Stimulated activated naive CD4-positive, alpha-beta T cell treated with Interleukin-2 at 50 U/mL for 16 hours (primary cell): ENCODE measurements around the gene PTPN14.
"Not testable (repeated sequence)": the region's sequence is repeated elsewhere in the genome, so short reads cannot be mapped to it uniquely, and the experiment has no call there.

Experiments
- DNase-seq: peaks from one replicate; lab custom pipeline; 2025; lab: John Stamatoyannopoulos, UW

Gene PTPN14

DNA sequence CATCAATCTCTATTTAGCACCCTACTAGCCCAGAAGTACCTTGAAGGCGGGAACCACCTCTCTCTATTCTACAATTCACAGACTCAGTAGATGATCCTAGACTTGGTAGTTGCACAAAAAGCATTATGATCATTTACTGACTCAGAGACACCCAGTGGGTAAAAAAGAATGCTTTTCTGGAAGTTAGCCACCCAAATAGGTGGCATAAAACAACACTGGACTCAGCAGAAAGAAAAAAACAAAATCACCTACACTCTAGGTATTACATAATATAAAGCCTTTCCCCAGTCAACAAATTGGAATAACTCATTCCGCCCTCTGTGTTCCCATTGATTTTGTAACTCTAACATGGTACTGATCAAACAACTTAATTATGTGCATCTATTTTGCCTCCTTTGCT is 126.3 kb downstream of the PTPN14 start:
- no peak for DNase-seq

DNA sequence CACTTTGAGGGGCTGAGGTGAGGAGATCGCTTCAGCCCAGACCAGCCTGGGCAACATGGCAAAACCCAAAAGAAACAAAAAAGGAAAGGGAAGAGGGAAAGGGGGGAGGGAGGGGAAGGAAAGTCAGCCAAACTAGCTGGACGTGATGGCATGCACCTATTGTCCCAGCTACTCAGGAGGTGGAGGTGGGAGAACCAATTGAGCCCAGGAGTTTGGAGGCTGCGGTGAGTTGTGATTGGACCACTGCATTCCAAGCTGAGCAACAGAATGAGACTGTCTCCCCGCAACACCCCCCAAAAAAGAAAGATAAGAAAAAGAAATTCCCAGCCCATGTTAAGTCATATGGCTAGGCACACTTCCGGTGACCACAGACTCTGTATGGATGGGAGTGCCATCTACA is 128.4 kb downstream of the PTPN14 start:
- no peak for DNase-seq

DNA sequence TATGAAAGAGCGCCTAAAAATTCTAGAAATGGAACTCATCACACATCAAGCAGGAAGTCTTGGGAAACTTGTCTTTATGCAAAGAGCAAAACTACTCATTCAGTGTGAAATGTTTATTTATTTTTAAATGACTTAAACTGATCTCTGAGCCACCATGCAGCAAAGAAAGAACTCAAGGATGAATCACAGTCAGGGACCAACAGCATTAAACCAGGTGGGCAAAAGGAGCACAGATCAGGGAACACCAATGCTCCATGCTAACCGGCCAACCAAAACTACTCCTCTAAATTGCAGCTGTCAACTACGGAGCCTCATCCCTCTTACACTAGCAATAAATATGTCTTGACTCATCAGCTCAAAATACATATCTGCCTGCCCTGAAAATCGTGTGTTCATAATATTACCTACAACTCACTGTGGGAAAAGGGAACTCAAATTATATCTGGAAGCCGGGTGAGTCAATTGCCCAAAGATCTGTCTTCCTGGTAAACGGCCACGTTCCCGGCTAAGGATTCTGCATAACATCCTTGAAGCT is 129.2 kb downstream of the PTPN14 start:
- no peak for DNase-seq

DNA sequence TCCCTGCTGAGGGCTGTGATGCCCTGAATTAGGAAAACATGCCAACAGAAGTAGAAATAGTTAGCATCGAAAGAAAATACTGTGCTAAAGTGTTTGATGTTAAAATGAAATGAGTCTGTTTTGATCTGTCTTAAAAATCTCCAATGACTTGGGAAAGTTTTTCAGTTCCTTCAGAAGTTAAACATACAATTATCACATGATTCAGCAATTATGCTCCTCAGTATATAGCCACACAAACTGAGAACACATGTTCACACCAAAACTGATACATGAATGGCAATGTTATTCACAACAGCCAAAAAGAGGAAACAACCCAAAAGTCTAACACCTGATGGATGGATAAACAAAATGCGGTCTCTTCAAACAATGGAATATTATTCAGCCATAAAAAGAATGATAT is 130.6 kb downstream of the PTPN14 start:
- no peak for DNase-seq

DNA sequence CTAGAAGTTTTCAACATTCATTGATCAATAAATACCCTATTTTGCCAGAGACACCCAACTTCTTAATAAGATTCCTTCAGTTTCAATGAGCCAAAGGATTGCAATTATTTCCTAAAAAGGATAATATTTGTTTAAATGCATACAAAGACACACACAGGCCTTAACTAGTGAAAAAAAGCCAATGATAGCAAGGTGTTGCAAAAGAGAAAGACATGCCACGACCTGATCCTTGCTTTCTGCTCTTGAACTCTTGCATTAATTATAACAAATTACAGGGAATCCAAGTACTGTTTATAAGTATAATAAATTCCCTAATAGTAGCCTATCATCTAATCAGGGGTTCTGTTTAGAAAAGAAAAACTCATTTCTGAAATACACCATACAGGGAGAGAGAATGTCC is 131.1 kb downstream of the PTPN14 start:
- DNase-seq, result no peak

DNA sequence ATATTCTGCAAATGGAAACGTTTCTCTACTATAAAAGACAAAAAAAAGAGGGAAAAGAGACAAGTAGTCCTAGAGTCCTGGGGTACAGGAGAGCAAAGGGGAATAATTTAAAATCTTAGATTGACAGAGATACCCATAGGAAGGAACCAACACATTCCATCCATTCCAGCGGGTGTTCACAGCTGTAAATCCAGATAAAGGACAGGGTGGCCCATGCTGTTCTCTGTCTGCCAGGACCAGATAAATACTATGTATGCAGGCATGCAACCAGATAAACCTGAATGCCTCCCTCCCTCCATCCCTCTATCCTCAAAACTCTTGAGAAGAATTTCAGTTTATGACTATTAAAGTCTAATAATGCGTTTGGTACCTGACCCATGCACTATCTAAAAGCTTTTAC is 131.8 kb downstream of the PTPN14 start:
- DNase-seq, result no peak

DNA sequence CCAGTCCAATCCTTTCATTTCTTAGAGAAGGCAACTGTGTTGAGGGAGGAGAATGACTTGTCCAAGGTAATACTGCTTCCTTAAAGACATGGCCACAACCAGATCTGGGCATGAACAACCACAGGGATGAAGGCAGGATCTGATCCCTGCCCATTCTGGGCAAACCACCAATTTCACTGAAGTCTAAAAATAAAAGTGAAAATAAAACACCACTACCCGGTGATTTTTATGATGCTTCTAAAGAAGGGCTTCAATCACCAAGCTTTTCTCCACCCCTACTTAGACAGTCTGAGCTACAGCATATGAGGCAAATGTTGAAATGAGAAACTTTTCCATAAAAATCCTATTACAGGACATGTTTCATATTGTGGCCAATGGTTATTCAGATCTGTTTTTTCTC is 133.0 kb downstream of the PTPN14 start:
- no peak for DNase-seq

DNA sequence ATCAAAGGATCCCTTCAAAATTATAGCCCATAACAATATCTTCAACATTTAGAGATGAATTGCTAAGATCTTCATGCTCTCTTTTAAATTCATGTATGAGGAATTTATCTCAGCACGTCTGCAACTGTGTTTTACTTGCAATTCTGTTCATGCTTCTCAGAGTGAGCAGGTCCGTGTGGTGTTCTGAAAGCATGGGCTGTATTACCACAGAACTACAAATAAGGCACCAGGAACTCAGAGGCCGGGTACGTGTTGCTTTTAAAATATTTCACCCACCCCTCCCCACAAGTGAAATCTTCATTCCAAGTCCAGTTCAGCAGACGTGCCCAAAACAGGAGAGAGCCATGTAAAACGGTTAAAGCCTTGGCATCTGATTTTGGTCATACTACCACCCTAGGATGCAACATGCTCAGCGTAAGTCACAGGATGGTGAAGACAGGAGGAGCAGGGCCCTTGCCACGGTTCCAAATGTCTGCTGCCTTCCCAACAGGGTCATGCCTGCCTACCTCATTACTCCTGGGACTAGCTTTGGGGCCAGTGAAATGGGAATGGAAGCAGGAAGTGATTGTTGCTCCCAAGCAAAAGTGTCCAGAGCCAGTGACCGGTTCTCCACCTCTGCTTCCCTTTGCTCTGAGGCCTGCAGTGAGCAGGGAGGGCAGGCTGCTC is 133.7 kb downstream of the PTPN14 start:
- no peak for DNase-seq

DNA sequence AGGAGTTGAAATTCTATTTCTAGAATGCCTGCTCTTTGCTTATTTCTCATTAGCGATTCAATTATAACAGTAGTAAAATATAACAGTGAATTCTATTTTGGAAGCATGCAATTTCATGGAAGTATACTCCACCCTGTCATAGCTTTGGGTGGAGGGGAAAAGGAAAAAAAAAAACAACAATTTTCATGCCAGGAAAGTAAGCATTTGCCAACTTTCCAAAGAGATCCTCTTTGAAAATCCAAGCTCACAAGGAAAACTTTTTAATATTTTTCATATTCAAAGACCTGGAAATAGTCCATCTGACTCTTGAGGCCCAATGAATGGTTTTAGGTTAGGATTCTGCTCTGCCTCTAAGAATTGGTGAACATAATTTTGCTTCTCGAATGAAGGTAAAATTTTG is 134.5 kb downstream of the PTPN14 start:
- DNase-seq, result no peak

DNA sequence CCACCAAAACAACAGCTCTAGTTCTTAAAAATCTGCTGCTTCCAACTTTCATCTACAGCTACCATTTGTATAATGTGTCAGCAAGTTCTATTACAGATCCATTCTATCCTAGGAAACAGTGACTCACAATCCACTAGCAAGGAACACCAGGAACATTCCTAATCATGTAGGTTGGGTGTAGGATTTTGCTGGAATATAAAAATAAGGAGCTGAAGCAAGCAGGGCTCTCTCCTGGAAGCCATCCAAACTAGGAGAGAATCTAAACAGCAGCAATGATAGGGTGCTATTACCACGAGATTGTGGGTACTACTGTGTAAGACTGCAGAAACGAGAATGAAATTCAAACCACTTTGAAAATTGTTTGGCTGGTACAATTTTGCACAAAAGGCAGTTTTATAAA is 135.0 kb downstream of the PTPN14 start:
- no peak for DNase-seq

DNA sequence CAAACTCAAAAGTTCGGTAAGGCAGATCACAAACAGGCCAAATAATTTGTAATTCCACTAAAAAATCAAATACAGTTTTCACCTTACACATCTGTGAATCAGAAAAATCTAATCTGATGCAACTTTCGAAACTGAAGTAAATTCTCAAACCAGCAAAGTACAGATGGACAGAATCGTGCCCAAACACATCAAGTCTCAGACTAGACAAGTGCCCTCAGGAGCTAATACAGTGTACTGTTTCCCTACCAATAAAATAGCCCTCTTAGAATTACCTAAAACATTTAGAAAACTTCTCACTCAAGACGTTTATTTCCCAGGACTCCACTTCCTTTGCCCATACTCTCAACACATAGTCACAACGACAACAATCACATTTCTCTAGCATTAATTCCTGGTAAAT is 136.3 kb downstream of the PTPN14 start:
- no peak for DNase-seq

DNA sequence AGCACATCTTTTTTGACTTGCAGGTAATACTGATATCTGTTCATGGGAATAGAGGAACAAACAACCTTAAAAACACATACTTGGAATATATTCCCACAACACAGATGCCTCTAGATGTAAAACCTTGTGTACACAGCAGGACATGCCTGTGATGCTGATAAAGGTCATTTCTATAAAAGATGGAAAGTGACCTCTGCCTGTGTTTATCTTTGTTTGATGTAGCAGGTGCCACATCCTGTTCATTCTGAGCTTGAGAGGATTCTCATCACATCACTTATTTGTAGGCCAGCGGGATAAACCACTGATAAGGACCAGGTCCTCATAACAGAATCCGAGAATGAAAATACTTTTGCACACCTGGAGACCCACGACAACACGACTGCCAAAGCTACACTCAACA is 136.7 kb downstream of the PTPN14 start:
- no peak for DNase-seq

DNA sequence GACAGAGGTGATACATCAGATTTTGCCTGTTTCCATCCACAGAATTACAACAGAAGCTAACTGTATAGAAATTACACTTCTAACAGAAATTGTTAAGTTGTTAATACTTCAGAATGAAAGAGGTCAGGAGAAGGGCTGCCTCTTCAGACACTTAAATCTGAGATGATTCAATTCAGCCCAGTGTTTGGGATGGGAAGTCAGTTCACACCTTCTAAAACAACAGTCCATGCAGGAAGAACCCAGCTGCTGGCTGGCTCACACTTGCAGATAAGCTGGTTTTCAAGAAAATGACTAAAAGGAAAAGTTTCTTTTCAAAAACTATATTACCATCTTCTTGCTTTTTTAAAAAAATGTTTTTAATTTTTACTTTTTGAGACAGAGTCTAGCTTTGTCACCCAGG is 138.1 kb downstream of the PTPN14 start:
- no peak for DNase-seq

DNA sequence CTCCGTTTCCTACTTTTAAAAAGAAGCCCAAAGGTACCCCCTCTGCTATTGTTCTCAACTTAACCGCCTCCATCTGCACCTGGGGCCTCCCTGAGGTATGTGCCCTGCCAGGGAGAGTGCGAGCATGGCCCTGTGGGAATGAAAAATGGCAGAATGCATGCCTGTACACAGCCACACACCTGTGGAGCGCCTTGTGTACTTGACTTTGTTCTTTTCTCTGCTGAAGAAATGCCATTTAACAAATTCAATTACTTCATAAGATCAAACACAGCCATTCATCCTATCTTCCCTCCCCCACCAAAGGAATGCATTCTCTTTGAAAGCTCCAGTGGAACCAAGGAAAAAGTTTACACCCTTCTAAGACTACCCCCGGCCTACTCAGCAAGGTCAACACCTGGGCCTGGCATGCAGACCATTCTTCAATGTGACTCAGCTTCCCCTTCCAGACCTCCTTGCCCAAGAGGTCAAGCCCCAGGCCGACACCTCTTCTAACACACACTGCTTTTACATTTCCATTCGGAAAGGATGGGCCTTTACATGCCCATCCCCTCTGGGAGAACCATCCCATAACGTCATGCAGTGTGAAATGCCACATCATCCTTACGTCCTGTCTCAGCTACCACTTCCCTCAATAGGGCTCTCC is 146.7 kb downstream of the PTPN14 start:
- no peak for DNase-seq

DNA sequence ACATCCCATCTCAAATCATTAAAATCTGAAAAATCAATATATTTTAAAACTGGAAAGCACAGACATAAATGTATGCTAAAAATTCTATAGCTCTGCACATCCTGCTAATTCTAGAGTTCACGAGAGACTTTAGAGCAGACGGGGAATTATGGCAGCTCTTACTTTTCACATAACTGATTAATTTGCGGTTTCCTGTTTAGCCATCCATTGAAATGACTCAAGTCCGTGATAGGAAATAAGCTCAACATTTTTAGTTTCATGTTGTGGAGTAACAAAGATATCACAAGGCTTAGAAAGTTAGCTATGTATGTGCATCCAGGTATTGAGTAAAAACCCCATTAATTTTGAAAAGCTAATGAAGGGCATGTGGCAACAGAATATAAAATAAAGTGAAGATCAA is 147.2 kb downstream of the PTPN14 start:
- DNase-seq, result no peak

DNA sequence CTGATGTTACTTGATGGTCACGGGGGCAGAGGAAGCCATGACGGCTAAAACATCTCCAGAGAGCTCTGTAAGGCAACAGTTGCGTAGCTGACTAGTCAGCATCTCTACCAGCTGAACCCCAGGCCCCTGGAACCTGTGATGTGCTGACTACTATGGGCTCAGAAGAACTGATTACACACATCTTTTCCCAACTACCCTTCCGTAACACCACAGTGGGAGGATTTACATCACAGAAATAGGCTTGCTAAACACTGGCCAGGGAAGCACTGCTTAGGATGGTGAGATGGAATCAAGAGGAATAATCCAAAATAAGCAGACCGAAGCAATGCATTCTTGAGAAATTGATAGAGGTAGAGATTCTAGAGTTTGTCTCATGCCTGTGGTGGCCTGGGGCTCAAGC is 148.0 kb downstream of the PTPN14 start:
- no peak for DNase-seq

DNA sequence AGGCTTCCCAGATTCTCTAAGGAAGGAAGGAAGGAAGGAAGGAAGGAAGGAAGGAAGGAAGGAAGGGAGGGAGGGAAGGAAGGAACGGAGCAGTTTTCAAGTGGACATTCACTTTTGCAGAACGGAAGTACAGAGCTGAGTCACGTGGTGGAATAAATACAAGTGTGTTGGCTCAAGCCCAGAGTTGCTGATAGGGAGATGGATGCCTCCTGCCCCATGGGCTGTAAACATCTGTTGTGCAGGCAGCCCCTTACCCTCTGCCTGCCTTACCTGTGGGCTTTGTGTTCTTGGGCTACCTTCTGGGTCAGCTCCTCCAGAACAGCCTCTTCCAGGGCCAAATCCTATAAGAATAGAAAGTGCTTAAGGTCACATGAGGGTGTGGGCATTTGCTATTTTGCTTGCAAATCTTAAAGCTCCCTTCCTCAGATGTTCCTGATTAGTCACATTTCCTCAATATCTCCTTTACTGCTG is 148.8 kb downstream of the PTPN14 start:
- no peak for DNase-seq

DNA sequence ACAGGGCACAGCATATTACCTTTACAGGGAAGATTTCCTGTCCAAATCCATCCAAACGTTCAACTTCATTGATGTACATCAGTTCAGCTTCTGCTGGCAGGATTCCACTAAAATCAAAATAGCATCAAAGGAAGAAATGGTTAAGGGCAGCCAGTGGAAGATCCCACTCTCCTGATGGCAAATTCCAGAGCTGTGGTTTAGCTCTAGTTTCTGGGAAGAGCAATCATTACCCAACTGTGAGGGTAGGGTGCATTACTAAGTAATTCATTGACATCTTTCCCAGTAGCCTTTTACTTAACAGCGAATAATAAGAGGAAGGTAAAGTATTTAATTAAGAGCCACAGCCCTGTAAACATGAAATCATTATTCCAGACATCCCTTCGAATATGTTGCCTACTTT is 149.7 kb downstream of the PTPN14 start:
- no peak for DNase-seq

DNA sequence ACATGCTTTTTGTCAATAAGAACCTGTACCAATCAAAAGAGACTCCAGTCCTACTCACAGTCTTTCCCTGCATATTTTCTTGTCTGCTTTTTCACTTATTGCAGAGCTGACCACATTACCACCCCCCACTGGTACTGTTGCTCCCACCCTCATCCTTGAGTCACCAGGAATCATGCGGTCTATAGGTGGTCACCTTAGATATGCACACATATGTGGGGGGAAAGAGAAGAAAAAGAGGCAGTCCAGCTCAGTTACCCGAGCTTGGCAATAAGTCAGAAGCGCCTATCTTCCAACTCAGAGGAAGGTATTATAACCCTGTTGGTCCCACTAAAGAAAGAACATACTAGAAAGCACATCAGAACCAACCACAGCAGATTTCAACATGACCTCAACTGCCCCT is 151.3 kb downstream of the PTPN14 start:
- no peak for DNase-seq

DNA sequence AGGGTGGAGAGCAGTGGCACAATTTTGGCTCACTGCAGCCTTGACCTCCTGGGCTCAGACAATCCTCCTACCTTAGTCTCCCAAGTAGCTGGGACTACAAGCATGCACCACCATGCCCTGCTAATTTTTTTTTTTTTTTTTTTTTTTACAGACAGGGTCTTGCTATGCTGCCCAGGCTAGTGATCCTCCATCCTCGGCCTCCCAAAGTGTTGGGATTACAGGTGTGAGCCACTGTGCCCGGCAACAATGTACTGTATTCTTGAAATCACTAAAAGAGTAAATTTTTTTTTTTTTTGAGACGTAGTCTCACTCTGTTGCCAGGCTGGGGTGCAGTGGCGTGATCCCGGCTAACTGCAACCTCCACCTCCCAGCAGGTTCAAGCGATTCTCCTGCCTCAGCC is 152.9 kb downstream of the PTPN14 start:
- no peak for DNase-seq

DNA sequence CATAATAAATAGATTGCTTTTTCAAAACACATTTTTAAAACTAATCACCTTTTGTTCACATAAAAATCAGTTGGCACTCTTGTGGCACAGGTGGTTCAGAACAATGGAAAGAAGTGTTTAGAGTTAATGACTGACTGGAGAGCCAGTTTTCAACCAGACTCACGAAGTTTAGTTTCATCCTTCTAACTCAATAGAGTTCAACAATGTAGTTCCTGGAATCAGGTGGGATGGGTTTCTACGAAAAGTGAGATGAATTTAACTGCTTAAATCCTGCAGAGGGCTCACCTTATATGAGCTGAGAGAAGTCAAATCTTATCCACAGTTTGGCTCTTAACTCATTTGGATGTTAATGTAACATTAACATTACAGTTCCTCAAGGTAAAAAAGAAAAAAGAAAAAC is 153.9 kb downstream of the PTPN14 start:
- no peak for DNase-seq

DNA sequence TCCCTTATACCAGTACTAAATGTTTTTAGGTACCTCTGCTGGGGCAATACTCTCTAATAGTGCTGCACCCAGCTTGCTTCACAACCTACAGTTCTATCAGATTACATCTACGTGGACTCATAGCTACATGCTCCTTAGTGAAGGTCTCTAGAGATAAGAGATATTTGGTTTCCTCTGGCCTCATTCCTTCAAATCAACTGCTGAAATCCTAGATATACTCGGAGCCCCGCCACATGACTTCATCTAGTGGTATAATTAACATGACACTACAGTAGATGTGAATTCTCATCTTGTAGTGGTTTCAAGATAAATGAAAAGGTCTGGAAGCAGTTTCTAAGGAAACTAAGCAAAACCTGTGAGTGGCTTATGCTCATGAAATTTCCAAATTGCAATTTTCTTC is 155.1 kb downstream of the PTPN14 start:
- DNase-seq, result no peak

DNA sequence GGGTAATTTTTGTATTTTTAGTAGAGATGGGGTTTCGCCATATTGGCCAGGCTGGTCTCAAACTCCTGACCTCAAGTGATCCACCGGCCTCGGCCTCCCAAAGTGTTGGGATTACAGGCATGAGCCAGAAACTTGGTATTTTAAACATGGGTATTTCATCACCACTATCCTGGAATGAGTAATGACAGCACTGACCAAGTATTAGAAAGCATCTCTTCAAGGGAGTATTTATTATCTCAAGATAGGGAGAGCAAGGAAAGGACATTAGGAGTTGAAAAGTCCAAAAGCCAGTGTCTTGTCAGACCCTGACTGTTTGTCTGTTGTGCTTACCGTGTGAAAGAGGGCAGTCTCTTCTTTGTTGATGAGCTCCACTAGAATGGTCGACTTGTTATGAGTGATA is 156.8 kb downstream of the PTPN14 start:
- not testable (repeated sequence) for DNase-seq

DNA sequence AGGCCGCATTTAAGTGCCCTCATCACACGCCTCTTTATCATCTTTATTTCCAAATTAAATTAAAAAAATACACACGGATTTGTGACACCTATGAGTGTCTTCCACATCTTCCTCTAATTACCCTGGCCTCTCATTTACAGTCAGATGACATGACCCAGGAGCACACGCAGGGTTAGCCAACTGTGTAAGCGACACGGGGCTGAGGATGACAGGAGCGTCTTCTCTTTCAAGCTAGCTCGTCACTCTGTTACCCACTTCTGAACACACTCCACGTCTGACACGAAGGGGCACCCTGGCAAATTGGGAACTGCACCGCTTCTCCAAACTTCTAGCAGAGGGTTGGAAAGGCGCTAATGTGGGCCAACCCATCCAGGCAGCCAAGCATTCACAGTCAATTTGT is 158.3 kb downstream of the PTPN14 start:
- no peak for DNase-seq
